SK-N-SH (cell line): ENCODE data around the gene ULK1. TPM values are rescaled to one million over a fixed set of nuclear protein-coding genes. Genes with fewer than 3 reads are reported as not detected.
A peak's percentile ranks its signal among the peaks of the same experiment; 100 is the strongest.

Experiments used
- CTCF ChIA-PET: fragments of 300-600, 350-600 bp; formaldehyde crosslinking; extraction: SDS; loops from one replicate; lab custom pipeline; 2021; lab: Yijun Ruan, JAX
- POLR2A ChIA-PET: fragments of 350-600 bp; sonication (Branson Sonifier 250); formaldehyde crosslinking; extraction: SDS; loops from one replicate; lab custom pipeline; 2020; ENCODE audit warnings: antibody characterized with exemption, inconsistent platforms; lab: Yijun Ruan, JAX
- DNase-seq: peaks from one replicate; pipeline ENCODE4 v3.0.0; 2012
- H2AFZ ChIP-seq: fragments of 200-600 bp; sonication (generic); 2 replicates; pipeline ENCODE4 v1.8.1; 2016; ENCODE audit warnings: antibody characterized with exemption, mild to moderate bottlenecking, low read depth
- H3F3A ChIP-seq: fragments of 200-600 bp; sonication (generic); replicated peaks from 2 replicates; pipeline ENCODE3; 2016; ENCODE audit warnings: antibody characterized with exemption, mild to moderate bottlenecking; ENCODE audit not compliant: insufficient read depth
- H3K27ac ChIP-seq, 2 experiments: fragments of 200-500 bp in 1 of 2; fragments of 200-600 bp in 1 of 2; sonication (Bioruptor generic) in 1 of 2; sonication (generic), shearing (Covaris generic) in 1 of 2; 2 replicates each; pipeline versions ENCODE4 v1.5.1 to v1.6.1; 2014 to 2016; ENCODE audit warnings: low read depth in 2 of 2, inconsistent platforms in 1 of 2, low read length in 1 of 2, mild to moderate bottlenecking in 1 of 2, mixed read lengths in 1 of 2
- H3K27me3 ChIP-seq: fragments of 200-600 bp; sonication (generic), shearing (Covaris generic); 2 replicates; pipeline ENCODE4 v1.6.1; 2016; ENCODE audit warnings: mixed run types; ENCODE audit not compliant: insufficient read depth
- H3K36me3 ChIP-seq, 2 experiments: fragments of 200-500 bp in 1 of 2; fragments of 200-600 bp in 1 of 2; sonication (Bioruptor generic) in 1 of 2; sonication (generic) in 1 of 2; replicated peaks in 1 of 2; 2 replicates each; pipeline versions ENCODE3 to v1.5.1; 2014 to 2016; ENCODE audit warnings: low read length in 1 of 2, mild to moderate bottlenecking in 1 of 2; ENCODE audit not compliant: insufficient read depth in 2 of 2, control insufficient read depth in 1 of 2
- H3K4me1 ChIP-seq, 2 experiments: fragments of 200-500 bp in 1 of 2; fragments of 200-600 bp in 1 of 2; sonication (Bioruptor generic) in 1 of 2; sonication (generic), shearing (Covaris generic) in 1 of 2; 2 replicates each; pipeline versions ENCODE4 v1.5.1 to v1.6.1; 2014 to 2016; ENCODE audit warnings: low read depth in 1 of 2, low read length in 1 of 2, mixed run types in 1 of 2; ENCODE audit not compliant: insufficient read depth in 2 of 2, control insufficient read depth in 1 of 2
- H3K4me2 ChIP-seq: fragments of 200-600 bp; sonication (generic), shearing (Covaris generic); 2 replicates; pipeline ENCODE4 v1.6.1; 2017; ENCODE audit warnings: mixed run types
- H3K4me3 ChIP-seq, 2 experiments: fragments of 200-500 bp in 1 of 2; fragments of 200-600 bp in 1 of 2; sonication (Bioruptor generic) in 1 of 2; sonication (generic), shearing (Covaris generic) in 1 of 2; 2 replicates each; pipeline versions ENCODE4 v1.5.1 to v1.8.1; 2014 to 2016; ENCODE audit warnings: low read depth in 2 of 2, inconsistent platforms in 1 of 2, low read length in 1 of 2, mild to moderate bottlenecking in 1 of 2, mixed read lengths in 1 of 2, moderate library complexity in 1 of 2
- H3K79me2 ChIP-seq: fragments of 200-600 bp; sonication (generic); 2 replicates; pipeline ENCODE4 v1.8.1; 2017; ENCODE audit warnings: mild to moderate bottlenecking; ENCODE audit not compliant: insufficient read depth
- H3K9ac ChIP-seq: fragments of 200-600 bp; sonication (generic); 2 replicates; pipeline ENCODE4 v1.6.1; 2017; ENCODE audit warnings: mixed run types
- H3K9me2 ChIP-seq: fragments of 200-600 bp; sonication (generic); 2 replicates; pipeline ENCODE4 v1.6.1; 2017; ENCODE audit warnings: mixed run types
- H3K9me3 ChIP-seq: fragments of 200-600 bp; sonication (generic); 2 replicates; pipeline ENCODE4 v1.6.1; 2017; ENCODE audit warnings: mixed run types, mild to moderate bottlenecking, moderate library complexity
- H4K20me1 ChIP-seq: fragments of 200-600 bp; sonication (generic); 2 replicates; pipeline ENCODE4 v1.6.1; 2017; ENCODE audit warnings: mild to moderate bottlenecking, mixed run types; ENCODE audit not compliant: insufficient read depth
- CHD2 ChIP-seq: fragments of 150-350 bp; IDR thresholded peaks from 2 replicates; pipeline ENCODE4 v1.6.1; 2018; ENCODE audit warnings: low read length; ENCODE audit not compliant: partially characterized antibody
- ELF1 ChIP-seq: IDR thresholded peaks from 2 replicates; pipeline ENCODE4 v1.4.0; 2012
- EP300 ChIP-seq, 2 experiments: IDR thresholded peaks; 2 replicates each; pipeline versions ENCODE4 v1.4.0 to v1.6.1; 2012; ENCODE audit warnings: borderline replicate concordance in 1 of 2, low read depth in 1 of 2, low read length in 1 of 2
- EZH2phosphoT487 ChIP-seq: fragments of 200-600 bp; sonication (generic); IDR thresholded peaks from 2 replicates; pipeline ENCODE4 v1.6.1; 2017; ENCODE audit warnings: low read depth, mixed run types, mild to moderate bottlenecking, antibody characterized with exemption, moderate library complexity, borderline replicate concordance
- FOSL2 ChIP-seq: IDR thresholded peaks from 2 replicates; pipeline ENCODE4 v1.4.0; 2012; ENCODE audit warnings: low read depth, mild to moderate bottlenecking, moderate library complexity, borderline replicate concordance
- FOXJ3 ChIP-seq: sonication (generic); formaldehyde crosslinking; IDR thresholded peaks from 2 replicates; pipeline ENCODE4 v1.5.1; 2020; ENCODE audit warnings: mild to moderate bottlenecking, missing genetic modification reagents
- GATA2 ChIP-seq: sonication (generic); formaldehyde crosslinking; IDR thresholded peaks from 2 replicates; pipeline ENCODE4 v1.5.0; 2020; ENCODE audit warnings: mild to moderate bottlenecking, missing genetic modification reagents
- IRF3 ChIP-seq: fragments of 150-350 bp; IDR thresholded peaks from 2 replicates; pipeline ENCODE4 v1.6.1; 2016; ENCODE audit warnings: mild to moderate bottlenecking, low read depth, low read length
- MAX ChIP-seq: IDR thresholded peaks from 2 replicates; pipeline ENCODE4 v1.4.0; 2012; ENCODE audit warnings: low read depth
- MXI1 ChIP-seq: IDR thresholded peaks from 2 replicates; pipeline ENCODE4 v1.6.1; 2012; ENCODE audit warnings: mild to moderate bottlenecking, low read depth, low read length, improper control_type of control experiment
- NFIC ChIP-seq: IDR thresholded peaks from 2 replicates; pipeline ENCODE4 v1.4.0; 2012; ENCODE audit warnings: borderline replicate concordance
- RCOR1 ChIP-seq: fragments of 150-350 bp; IDR thresholded peaks from 2 replicates; pipeline ENCODE4 v1.6.1; 2017; ENCODE audit warnings: antibody characterized with exemption, low read length
- RFX5 ChIP-seq: IDR thresholded peaks from 2 replicates; pipeline ENCODE4 v1.6.1; 2012; ENCODE audit warnings: mild to moderate bottlenecking, improper control_type of control experiment, low read length
- RXRA ChIP-seq: IDR thresholded peaks from 2 replicates; pipeline ENCODE4 v1.4.0; 2012; ENCODE audit warnings: low read depth, mild to moderate bottlenecking, borderline replicate concordance
- SIN3A ChIP-seq: IDR thresholded peaks from 2 replicates; pipeline ENCODE4 v1.6.1; 2012; ENCODE audit warnings: low read depth, mild to moderate bottlenecking, low read length, moderate library complexity, borderline replicate concordance
- SMC3 ChIP-seq: IDR thresholded peaks from 2 replicates; pipeline ENCODE4 v1.6.1; 2012; ENCODE audit warnings: low read depth, low read length, improper control_type of control experiment
- TAF1 ChIP-seq: IDR thresholded peaks from 2 replicates; pipeline ENCODE4 v1.6.1; 2012; ENCODE audit warnings: low read depth, mild to moderate bottlenecking, low read length, moderate library complexity, borderline replicate concordance
- TCF12 ChIP-seq: IDR thresholded peaks from 2 replicates; pipeline ENCODE4 v1.4.0; 2012
- TEAD4 ChIP-seq: IDR thresholded peaks from 2 replicates; pipeline ENCODE4 v1.4.0; 2012; ENCODE audit warnings: mild to moderate bottlenecking, borderline replicate concordance; ENCODE audit not compliant: insufficient read depth
- USF2 ChIP-seq: fragments of 150-350 bp; IDR thresholded peaks from 2 replicates; pipeline ENCODE4 v1.6.1; 2017; ENCODE audit warnings: antibody characterized with exemption, low read length, low read depth, borderline replicate concordance
- YY1 ChIP-seq: IDR thresholded peaks from 2 replicates; pipeline ENCODE4 v1.4.0; 2012; ENCODE audit warnings: low read depth, mild to moderate bottlenecking
- WGBS: methylation state at CpG from one replicate; pipeline ENCODE4 v1.1.6; 2017; ENCODE audit warnings: low lambda C conversion rate; 5-methylcytosine and 5-hydroxymethylcytosine counted together
- polyA plus RNA-seq, 3 experiments: library from polyadenylated mRNA; depleted of rRNA; stranded (reverse); fragments of >200 nt; gene quantifications; 2 replicates each; pipeline ENCODE4 v1.2.3, GENCODE V29; 2012
- TF ChIP-seq, protein P1 (sequence below): IDR thresholded peaks from 2 replicates; pipeline ENCODE4; 2012
- TF ChIP-seq, protein P2 (sequence below): fragments of 200-600 bp; sonication (generic); IDR thresholded peaks from 2 replicates; pipeline ENCODE4 v1.6.1; 2017; ENCODE audit warnings: antibody characterized with exemption, mild to moderate bottlenecking, moderate library complexity
- TF ChIP-seq, protein P3 (sequence below): IDR thresholded peaks from 2 replicates; pipeline ENCODE4 v1.4.0; 2012; ENCODE audit warnings: low read depth, borderline replicate concordance
- TF ChIP-seq, protein P4 (sequence below): IDR thresholded peaks from 2 replicates; pipeline ENCODE4 v1.4.0; 2012; ENCODE audit warnings: low read depth, borderline replicate concordance

Gene ULK1
- polyA plus RNA-seq, 1 of the 3 experiments (the other 2 are of a cell fraction): 10.7 TPM

DNA sequence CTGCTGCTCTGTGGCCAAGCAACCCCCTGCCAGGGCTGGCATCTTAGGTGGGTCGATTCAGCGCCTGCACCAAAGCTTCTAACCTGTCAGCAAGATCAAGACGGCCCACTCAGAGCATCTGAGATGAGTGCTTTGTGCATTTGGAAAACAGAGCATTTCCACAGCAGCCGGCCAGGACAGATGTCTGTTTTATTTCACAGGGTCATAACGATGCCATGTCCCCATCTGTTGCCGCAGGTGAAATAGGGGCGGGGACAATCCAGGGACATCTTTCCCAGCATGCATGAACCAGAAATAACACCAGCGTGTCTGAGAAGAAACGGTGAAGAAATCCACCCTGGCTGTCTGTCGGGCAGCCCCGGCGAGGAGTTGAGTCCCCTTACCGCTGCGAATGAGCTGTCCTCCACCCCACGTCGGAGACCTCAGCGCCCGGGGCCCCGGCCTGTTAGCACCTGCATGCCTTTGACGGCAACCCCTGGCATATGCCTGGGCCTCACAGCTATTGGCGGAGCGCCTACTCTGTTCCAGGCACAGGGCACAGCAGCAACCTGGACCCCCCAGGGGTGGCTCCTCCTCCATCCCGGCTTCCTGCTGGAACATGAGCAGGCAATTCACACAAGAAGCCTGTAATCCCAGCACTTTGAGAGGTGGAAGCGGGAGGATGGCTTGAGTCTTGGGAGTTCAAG lies 30.6 kb upstream of the ULK1 start:
- no peak overlapping the region for H2AFZ ChIP-seq
- H3F3A ChIP-seq: no peaks in the 10 kb centered on the region
- no peaks in the 10 kb centered on the region for H3K27me3 ChIP-seq
- H3K4me2 ChIP-seq: no peak overlapping the region
- no peak overlapping the region for H3K9ac ChIP-seq
- DNase-seq: peak; percentile 90
- H3K79me2 ChIP-seq: no peaks in the 10 kb centered on the region
- no peaks in the 10 kb centered on the region for H4K20me1 ChIP-seq
- no peaks in the 10 kb centered on the region for H3K36me3 ChIP-seq
- H3K9me3 ChIP-seq: no peaks in the 10 kb centered on the region
- 69% methylated on average over 18 of the region's 24 CpGs for WGBS
- peaks cover 0 to 29% of the 10 kb centered on the region in 2 experiments; a peak in 1 of 4 replicates for H3K4me1 ChIP-seq
- H3K9me2 ChIP-seq: no peaks in the 10 kb centered on the region
- H3K4me3 ChIP-seq: no peak overlapping the region
- H3K27ac ChIP-seq: peak overlapping the region in 1 of 2 experiments; percentile 85; a peak in 2 of 4 replicates
- POLR2A ChIA-PET: interaction anchor here (0.6 to 1.1 kb wide), 3 partner anchors 10 to 54 kb away, joined by 3 read pairs; no protein-coding TSS in a partner anchor
- CTCF ChIA-PET: interaction anchor here (0.9 to 2.0 kb wide), 5 partner anchors 8 to 86 kb away, joined by 3 to 5 read pairs (median 4); partner anchors contain the start of gene EP400
- TF ChIP-seq EZH2phosphoT487: no peak
- peak; percentile 48; the same call in 1 of the 2 replicates for TF ChIP-seq MXI1
- TF ChIP-seq SMC3: no peak
- TF ChIP-seq RCOR1: peak; percentile 85
- no peak for TF ChIP-seq RXRA
- TF ChIP-seq TAF1: no peak
- TF ChIP-seq, protein P1, sequence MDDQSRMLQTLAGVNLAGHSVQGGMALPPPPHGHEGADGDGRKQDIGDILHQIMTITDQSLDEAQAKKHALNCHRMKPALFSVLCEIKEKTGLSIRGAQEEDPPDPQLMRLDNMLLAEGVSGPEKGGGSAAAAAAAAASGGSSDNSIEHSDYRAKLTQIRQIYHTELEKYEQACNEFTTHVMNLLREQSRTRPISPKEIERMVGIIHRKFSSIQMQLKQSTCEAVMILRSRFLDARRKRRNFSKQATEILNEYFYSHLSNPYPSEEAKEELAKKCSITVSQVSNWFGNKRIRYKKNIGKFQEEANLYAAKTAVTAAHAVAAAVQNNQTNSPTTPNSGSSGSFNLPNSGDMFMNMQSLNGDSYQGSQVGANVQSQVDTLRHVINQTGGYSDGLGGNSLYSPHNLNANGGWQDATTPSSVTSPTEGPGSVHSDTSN: no peak
- no peak for TF ChIP-seq MAX
- TF ChIP-seq USF2: no peak
- TF ChIP-seq FOSL2: no peak
- peak; percentile 8; the same call in 1 of the 2 replicates for TF ChIP-seq TCF12
- TF ChIP-seq, protein P2, sequence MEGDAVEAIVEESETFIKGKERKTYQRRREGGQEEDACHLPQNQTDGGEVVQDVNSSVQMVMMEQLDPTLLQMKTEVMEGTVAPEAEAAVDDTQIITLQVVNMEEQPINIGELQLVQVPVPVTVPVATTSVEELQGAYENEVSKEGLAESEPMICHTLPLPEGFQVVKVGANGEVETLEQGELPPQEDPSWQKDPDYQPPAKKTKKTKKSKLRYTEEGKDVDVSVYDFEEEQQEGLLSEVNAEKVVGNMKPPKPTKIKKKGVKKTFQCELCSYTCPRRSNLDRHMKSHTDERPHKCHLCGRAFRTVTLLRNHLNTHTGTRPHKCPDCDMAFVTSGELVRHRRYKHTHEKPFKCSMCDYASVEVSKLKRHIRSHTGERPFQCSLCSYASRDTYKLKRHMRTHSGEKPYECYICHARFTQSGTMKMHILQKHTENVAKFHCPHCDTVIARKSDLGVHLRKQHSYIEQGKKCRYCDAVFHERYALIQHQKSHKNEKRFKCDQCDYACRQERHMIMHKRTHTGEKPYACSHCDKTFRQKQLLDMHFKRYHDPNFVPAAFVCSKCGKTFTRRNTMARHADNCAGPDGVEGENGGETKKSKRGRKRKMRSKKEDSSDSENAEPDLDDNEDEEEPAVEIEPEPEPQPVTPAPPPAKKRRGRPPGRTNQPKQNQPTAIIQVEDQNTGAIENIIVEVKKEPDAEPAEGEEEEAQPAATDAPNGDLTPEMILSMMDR: no peak
- TF ChIP-seq, protein P3, sequence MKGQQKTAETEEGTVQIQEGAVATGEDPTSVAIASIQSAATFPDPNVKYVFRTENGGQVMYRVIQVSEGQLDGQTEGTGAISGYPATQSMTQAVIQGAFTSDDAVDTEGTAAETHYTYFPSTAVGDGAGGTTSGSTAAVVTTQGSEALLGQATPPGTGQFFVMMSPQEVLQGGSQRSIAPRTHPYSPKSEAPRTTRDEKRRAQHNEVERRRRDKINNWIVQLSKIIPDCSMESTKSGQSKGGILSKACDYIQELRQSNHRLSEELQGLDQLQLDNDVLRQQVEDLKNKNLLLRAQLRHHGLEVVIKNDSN: no peak
- TF ChIP-seq NFIC: no peak
- TF ChIP-seq CHD2: no peak
- TF ChIP-seq GATA2 (CRISPR knock-in tag): no peak; the same call in 1 of the 2 replicates
- TF ChIP-seq FOXJ3 (CRISPR knock-in tag): peak; percentile 57; the same call in 1 of the 2 replicates
- no peak for TF ChIP-seq YY1
- no peak for TF ChIP-seq TEAD4
- TF ChIP-seq, protein P4, sequence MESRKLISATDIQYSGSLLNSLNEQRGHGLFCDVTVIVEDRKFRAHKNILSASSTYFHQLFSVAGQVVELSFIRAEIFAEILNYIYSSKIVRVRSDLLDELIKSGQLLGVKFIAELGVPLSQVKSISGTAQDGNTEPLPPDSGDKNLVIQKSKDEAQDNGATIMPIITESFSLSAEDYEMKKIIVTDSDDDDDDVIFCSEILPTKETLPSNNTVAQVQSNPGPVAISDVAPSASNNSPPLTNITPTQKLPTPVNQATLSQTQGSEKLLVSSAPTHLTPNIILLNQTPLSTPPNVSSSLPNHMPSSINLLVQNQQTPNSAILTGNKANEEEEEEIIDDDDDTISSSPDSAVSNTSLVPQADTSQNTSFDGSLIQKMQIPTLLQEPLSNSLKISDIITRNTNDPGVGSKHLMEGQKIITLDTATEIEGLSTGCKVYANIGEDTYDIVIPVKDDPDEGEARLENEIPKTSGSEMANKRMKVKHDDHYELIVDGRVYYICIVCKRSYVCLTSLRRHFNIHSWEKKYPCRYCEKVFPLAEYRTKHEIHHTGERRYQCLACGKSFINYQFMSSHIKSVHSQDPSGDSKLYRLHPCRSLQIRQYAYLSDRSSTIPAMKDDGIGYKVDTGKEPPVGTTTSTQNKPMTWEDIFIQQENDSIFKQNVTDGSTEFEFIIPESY: no peak
- TF ChIP-seq ELF1: no peak
- TF ChIP-seq EP300 (IDR thresholded peaks at IDR 0.05; ENCODE audit: borderline replicate concordance in 1 of 2, low read depth in 1 of 2, low read length in 1 of 2): peak in 1 of 2 experiments; percentile 79; a peak in 2 of 4 replicates
- no peak for TF ChIP-seq RFX5
- no peak for TF ChIP-seq SIN3A
- no peak for TF ChIP-seq IRF3
